HFFc6 (cell line): ENCODE measurements around the gene ELF1. TPM values are rescaled to one million over a fixed set of nuclear protein-coding genes. Genes with fewer than 3 reads are reported as not detected.

Source experiments
- DNase-seq: peaks from one replicate; pipeline ENCODE4 v3.0.0-alpha.2; 2018
- H3K27ac Mint-ChIP-seq: 2 replicates; pipeline ENCODE4 v1.8.0; 2020; ENCODE audit warnings: mild to moderate bottlenecking, mixed read lengths
- H3K27me3 Mint-ChIP-seq: 2 replicates; pipeline ENCODE4 v1.8.0; 2021; ENCODE audit warnings: mild to moderate bottlenecking, moderate library complexity, mixed read lengths; ENCODE audit not compliant: insufficient read depth
- H3K36me3 Mint-ChIP-seq: 2 replicates; pipeline ENCODE4 v1.8.0; 2021; ENCODE audit warnings: low read depth, mixed read lengths
- H3K4me1 Mint-ChIP-seq: 2 replicates; pipeline ENCODE4 v1.8.0; 2020; ENCODE audit warnings: low read depth, mixed read lengths
- H3K4me3 Mint-ChIP-seq: 2 replicates; pipeline ENCODE4 v1.8.0; 2020; ENCODE audit warnings: mild to moderate bottlenecking, moderate library complexity, mixed read lengths
- H3K9me3 Mint-ChIP-seq: 2 replicates; pipeline ENCODE4 v1.8.0; 2020; ENCODE audit warnings: mild to moderate bottlenecking, mixed read lengths
- total RNA-seq, 6 experiments: library from RNA; stranded (reverse); fragmentation: NEBNext Ultra II Directional; extraction: Animal tissue kit (Norgen Biotek cat#: 25700); gene quantifications; 2 replicates in 1 of 6; 3 replicates in 5 of 6; pipeline ENCODE4 v1.2.3, GENCODE V29; 2021
- TF ChIP-seq, protein P1 (sequence below): fragments of 200-600 bp; sonication (generic); IDR thresholded peaks from 2 replicates; pipeline ENCODE4 v1.5.0; 2021; ENCODE audit warnings: antibody characterized with exemption, mild to moderate bottlenecking

ELF1 gene
- total RNA-seq, 6 experiments from 2014 or later: 25.5 to 37.7 (median 33.4) TPM

DNA sequence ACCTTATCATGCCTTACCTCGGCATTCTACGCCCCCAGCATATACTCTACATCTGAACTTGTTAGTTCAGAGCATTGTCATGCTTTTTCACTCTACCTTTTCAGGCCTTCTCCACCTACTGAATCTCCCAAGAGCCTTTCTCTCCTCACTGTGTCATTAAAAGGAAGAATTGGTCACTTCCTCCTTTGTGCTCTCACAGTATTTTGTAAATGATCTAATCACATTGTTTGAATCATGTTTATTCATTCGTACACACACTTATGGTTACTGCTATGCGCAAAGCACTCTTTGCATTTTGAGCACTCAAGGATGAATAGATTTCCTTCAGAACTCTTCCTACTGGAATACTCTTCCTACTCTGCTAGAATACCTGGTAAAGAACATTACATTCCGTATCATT is 15.8 kb upstream of the ELF1 start:
- Mint-ChIP-seq H3K36me3 (0 out of 2 replicates have a peak, but pooled peaks cover 4% of the 10 kb centered on the region), H3K27me3 (no peaks in the 10 kb centered on the region)

DNA sequence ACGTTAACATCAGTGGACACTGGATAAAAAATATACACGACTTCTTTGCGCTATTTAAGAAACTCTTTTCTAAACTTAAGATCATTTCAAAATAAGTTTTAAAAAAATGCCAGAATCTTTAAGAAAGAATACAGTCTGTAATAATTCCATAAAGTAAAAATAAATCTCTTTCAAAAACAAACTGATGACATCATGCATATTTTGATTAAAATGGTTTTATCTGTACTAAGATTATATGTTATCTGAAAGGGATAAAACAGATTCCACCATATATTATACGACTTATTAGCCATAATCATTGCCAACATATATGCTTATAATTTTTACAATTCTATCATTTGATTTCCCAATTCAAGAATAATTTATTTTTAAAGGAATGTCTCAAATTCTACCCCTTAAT is 15.3 kb upstream of the ELF1 start:
- no peak overlapping the region for H3K4me3 Mint-ChIP-seq
- TF ChIP-seq, protein P1, sequence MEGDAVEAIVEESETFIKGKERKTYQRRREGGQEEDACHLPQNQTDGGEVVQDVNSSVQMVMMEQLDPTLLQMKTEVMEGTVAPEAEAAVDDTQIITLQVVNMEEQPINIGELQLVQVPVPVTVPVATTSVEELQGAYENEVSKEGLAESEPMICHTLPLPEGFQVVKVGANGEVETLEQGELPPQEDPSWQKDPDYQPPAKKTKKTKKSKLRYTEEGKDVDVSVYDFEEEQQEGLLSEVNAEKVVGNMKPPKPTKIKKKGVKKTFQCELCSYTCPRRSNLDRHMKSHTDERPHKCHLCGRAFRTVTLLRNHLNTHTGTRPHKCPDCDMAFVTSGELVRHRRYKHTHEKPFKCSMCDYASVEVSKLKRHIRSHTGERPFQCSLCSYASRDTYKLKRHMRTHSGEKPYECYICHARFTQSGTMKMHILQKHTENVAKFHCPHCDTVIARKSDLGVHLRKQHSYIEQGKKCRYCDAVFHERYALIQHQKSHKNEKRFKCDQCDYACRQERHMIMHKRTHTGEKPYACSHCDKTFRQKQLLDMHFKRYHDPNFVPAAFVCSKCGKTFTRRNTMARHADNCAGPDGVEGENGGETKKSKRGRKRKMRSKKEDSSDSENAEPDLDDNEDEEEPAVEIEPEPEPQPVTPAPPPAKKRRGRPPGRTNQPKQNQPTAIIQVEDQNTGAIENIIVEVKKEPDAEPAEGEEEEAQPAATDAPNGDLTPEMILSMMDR: no peak
- DNase-seq: no peak
- 0 out of 2 replicates have a peak, but pooled peaks cover 4% of the 10 kb centered on the region for H3K36me3 Mint-ChIP-seq
- no peaks in the 10 kb centered on the region for H3K9me3 Mint-ChIP-seq
- H3K27me3 Mint-ChIP-seq: no peaks in the 10 kb centered on the region
- H3K4me1 Mint-ChIP-seq: peaks cover 23% of the 10 kb centered on the region
- no peak overlapping the region for H3K27ac Mint-ChIP-seq

More for the DNA sequence above, 15.8 kb upstream of the ELF1 start:
- no peaks in the 10 kb centered on the region for H3K9me3 Mint-ChIP-seq
- peaks cover 25% of the 10 kb centered on the region for H3K4me1 Mint-ChIP-seq
- H3K27ac Mint-ChIP-seq: no peak overlapping the region
- TF ChIP-seq, protein P1: no peak
- H3K4me3 Mint-ChIP-seq: no peak overlapping the region
- DNase-seq: no peak

DNA sequence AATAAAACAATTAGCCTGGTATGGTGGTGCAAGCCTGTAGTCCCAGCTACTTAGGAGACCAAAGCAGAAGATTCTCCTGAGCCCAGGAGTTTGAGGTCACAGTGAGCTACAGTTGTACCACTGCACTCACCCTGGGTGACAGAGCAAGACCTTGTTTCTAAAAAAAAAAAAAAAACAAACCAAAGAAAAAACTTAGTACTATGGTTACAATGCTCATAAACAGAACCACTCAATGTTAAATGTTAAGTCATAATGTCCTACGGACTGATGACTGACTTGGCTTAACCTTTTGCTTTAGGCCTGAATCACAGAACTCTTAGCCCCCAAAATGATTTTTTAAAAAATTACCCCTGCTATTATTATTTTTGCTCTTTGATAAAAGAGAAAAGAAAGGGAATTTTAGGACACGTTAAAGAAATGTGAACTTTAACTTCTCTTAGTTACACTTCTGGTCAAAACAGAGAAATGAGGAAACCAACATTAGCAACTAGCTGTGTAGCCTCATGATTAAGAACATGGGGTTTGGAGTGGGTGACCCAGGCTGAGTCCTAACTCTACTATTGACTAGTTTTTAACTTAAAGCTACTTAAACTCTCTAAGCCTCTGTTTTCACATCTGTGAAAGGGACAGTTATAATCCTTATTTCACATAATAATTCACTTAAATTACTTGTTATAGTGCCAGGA is 13.7 kb upstream of the ELF1 start:
- H3K4me1 Mint-ChIP-seq: peaks cover 30% of the 10 kb centered on the region

DNA sequence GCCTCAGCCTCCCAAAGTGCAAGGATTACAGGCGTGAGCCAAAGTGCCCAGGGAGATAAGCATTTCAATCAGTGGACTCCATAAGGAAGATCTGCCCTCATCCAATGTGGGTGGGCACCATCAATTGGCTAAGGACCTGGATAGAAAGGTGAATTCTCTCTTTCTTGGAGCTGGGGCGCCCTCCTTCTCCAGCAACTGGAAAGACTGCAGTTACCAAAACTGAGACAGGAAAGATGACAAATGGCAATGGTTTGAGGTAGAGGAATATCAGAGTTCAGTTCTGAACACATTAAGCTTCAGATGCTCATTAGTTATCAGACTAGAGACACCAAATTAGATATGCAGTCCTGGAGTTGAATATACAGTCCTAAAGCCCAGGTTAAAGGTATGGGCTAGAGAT is 10.5 kb upstream of the ELF1 start:
- TF ChIP-seq, protein P1: no peak
- H3K9me3 Mint-ChIP-seq: no peaks in the 10 kb centered on the region
- H3K4me3 Mint-ChIP-seq: no peak overlapping the region
- peaks cover 25% of the 10 kb centered on the region for H3K4me1 Mint-ChIP-seq
- H3K36me3 Mint-ChIP-seq: peaks cover 12% of the 10 kb centered on the region; the same call in 1 of the 2 replicates
- H3K27ac Mint-ChIP-seq: no peak overlapping the region
- DNase-seq: no peak
- no peaks in the 10 kb centered on the region for H3K27me3 Mint-ChIP-seq

More for the DNA sequence above, 13.7 kb upstream of the ELF1 start:
- peak overlapping the region; percentile 24; the same call in 1 of the 2 replicates for H3K27ac Mint-ChIP-seq
- TF ChIP-seq, protein P1: no peak
- no peak for DNase-seq
- 0 out of 2 replicates have a peak, but pooled peaks cover 2% of the 10 kb centered on the region for H3K36me3 Mint-ChIP-seq
- no peak overlapping the region for H3K4me3 Mint-ChIP-seq
- H3K9me3 Mint-ChIP-seq: no peaks in the 10 kb centered on the region
- H3K27me3 Mint-ChIP-seq: no peaks in the 10 kb centered on the region

DNA sequence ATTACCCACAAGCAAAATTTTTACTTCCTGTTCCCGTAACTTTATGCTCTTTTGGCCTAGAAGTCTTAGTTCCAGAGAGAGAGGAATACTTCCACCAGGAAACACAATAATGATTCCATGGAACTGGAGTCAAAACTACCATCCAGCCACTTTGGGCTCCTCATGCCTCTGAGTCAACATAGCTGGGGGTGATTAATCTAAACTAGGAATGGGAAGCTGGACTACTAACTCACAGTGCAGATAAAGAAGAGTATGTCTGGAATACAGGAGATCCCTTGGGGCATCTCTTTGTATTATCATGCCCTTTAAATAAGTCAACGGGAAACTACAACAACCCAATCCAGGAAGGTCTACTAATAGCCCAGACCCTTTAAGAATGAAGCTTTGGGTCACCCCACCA is 8.9 kb upstream of the ELF1 start:
- H3K27ac Mint-ChIP-seq: peak overlapping the region; percentile 59
- H3K9me3 Mint-ChIP-seq: no peaks in the 10 kb centered on the region
- peaks cover 12% of the 10 kb centered on the region; the same call in 1 of the 2 replicates for H3K36me3 Mint-ChIP-seq
- TF ChIP-seq, protein P1: no peak
- no peak overlapping the region for H3K4me3 Mint-ChIP-seq
- no peaks in the 10 kb centered on the region for H3K27me3 Mint-ChIP-seq
- H3K4me1 Mint-ChIP-seq: peaks cover 21% of the 10 kb centered on the region
- peak; percentile 54 for DNase-seq
